NOMO-1 treated with DMSO at 0.1 percent for 48 hours (cell line): Measurements from ENCODE around the gene SLC50A1.
"Not testable (repeated sequence)": the region's sequence is repeated elsewhere in the genome, so short reads cannot be mapped to it uniquely, and the experiment has no call there.

ENCODE experiments used
- DNase-seq: peaks from one replicate; lab custom pipeline; 2025; ENCODE audit not compliant: unreplicated experiment; lab: John Stamatoyannopoulos, UW

The SLC50A1 gene

DNA sequence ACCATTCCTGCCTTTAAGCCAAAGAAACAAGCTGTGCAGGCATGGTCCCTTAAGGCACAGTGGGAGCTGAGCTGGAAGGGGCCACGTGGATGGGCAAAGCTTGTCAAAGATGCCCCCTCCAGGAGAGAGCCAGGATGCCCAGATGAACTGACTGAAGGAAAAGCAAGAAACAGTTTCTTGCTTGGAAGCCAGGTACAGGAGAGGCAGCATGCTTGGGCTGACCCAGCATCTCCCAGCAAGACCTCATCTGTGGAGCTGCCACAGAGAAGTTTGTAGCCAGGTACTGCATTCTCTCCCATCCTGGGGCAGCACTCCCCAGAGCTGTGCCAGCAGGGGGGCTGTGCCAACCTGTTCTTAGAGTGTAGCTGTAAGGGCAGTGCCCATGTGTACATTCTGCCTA lies 1.3 kb upstream of the SLC50A1 start:
- no peak for DNase-seq

DNA sequence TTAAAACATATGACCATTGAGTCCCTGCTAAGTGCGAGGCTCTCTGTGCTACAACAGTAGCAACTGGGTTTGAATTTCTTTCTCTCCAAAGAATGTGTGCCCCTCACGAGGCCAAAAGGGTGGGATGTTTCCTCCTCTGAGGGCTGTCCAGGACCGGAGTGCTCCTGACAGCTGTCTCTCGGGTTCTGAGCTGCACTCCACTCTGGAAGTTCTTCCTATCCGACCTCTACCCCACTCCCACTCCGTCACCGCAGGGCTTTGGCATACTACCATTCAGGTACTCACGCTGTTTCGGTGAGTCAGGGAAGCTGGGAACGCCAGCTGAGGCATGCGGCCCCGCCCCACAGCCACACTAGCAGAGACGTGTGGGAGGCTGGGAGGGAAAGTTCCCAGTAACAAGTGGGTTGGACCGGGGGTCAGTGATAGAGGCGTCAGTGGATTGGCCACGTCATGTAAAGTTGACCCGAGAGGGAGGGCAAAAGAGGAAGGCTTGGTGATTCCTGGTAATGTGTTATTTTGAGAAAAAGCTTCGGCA lies 705 bp upstream of the SLC50A1 start:
- peak; percentile 61 for DNase-seq

DNA sequence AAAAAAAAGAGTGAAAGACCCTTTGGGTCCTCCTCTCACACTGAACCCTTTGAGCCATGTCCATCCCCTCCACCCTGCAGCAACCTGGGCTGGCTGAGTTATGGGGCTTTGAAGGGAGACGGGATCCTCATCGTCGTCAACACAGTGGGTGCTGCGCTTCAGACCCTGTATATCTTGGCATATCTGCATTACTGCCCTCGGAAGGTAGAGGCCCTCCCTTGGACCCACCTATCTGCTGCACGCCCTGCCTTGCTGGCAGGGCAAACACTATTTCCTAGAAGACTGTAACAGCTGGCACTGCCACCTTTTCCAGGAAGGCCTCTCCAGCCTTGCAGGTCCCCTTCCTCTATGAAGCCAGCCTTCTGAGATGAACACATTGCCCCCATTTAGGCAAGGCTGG lies 1.1 kb downstream of the SLC50A1 start:
- no peak for DNase-seq

DNA sequence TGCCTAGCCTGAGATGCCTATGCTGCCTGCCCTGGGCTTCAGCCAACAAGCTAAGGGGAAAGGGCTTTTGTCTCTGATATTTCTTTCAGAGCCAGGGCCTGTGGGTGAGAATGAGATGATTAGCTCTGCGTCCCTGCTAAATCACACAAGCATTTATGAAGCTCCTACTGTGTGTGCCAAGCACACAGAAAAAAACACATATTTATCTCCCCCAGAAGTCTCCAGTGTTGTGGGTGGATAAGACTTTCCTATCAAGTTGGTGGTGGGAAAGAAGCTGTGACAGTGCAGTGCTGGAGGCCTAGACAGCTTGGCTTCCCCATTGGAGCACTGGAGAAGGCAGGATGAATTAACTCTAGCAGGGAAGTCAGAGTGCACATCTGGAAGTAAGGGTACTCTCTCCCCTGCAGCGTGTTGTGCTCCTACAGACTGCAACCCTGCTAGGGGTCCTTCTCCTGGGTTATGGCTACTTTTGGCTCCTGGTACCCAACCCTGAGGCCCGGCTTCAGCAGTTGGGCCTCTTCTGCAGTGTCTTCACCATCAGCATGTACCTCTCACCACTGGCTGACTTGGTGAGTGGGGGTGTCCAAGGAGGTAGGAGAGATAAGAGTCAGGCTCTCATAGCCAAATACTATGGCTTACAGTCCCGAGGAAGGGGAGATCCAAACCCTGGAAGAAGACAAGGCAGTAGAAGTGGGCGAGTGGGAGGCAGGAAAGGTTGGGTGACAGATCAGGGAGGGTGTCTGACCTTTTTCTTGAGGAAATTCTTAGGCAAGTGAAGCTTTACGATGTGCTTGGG lies 1.7 kb downstream of the SLC50A1 start:
- no peak for DNase-seq

DNA sequence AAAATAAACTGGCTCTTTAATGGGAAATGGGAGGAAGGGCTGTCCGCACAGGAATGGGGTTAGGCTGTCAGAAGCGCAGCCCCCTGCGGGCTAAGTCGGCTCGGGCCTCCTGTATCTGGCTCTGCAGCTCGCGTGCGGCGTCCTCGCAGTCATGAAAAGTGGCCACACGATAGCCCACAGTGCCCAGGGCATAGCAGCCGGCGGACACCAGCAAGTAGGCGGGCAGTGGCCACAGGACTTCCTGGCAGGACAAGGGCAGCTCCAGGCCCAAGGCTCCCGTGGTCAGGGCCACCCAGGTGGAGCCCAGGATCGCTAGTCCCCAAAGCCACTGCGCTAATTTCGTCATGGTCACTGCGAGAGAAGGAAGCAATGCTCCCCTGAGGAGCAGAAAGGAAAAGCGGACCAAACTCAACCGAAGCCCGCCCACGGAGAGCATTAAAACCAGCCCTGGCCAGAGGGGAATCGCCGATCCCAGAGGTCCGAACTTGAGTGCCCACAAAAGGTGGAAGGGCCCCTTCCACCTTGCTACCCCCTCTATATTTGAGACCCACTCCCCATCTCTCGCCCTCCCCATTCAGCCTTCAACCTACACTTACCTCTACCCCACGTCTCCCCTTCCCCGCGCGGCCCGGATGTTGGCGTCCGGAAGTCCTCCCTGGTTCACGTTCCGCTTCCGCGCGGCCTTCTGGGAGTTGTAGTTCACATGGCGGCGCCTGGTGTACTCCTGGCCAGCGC lies 4.4 kb downstream of the SLC50A1 start, which contains the start of gene DPM3:
TSS of gene DPM3 (minus strand) at position 637 of the 735 bp plus-strand sequence. CDS start at position 346, 291 bp downstream.
- peak; percentile 77 for DNase-seq

DNA sequence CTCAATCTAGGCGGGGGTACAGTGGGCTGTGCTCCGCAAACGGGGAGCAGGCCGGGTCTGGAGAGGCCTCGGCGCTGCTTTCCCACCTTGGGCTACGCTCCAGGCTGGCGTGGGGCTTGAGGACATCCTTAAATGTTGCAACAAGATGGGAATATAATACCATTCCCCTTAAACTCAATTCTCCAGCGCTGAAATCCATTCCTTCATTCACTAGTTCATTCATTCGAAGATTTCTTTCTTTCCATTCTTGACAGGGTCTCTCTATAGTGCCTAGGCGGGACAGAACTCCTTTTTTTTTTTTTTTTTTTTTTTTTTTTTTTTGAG lies 4.9 kb downstream of the SLC50A1 start:
- no peak for DNase-seq

DNA sequence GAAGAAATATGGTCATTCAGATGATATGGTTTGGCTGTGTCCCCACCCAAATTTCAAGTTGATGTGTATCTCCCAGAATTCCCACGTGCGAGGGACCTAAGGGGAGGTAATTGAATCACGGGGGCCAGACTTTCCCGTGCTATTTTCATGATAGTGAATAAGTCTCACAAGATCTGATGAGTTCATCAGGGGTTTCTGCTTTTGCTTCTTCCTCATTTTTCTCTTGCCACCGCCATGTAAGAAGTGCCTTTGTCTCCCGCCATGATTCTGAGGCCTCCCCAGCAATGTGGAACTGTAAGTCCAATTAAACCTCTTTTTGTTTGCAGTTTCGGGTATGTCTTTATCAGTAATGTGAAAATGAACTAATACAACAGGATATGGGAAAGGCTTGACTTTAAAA lies 6.1 kb downstream of the SLC50A1 start:
- DNase-seq, result no peak

DNA sequence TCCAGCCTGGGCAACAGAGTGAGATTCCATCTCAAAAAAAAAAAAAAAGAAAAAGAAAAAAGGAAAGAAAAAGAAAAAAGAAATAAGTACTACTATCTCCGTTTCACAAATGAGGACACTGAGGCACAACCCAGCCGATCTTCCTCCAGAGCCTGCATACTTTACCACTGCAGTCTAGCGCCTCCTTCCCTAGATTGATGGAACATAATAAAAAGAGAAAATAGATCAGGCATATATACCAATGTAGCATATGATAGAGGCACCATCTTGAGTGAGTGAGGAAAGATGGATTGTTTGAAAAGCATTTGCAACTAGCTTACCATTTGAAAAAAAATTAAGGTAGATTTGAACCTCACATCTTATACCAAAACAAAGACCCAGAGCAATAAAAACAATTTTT lies 9.8 kb downstream of the SLC50A1 start:
- no peak for DNase-seq

DNA sequence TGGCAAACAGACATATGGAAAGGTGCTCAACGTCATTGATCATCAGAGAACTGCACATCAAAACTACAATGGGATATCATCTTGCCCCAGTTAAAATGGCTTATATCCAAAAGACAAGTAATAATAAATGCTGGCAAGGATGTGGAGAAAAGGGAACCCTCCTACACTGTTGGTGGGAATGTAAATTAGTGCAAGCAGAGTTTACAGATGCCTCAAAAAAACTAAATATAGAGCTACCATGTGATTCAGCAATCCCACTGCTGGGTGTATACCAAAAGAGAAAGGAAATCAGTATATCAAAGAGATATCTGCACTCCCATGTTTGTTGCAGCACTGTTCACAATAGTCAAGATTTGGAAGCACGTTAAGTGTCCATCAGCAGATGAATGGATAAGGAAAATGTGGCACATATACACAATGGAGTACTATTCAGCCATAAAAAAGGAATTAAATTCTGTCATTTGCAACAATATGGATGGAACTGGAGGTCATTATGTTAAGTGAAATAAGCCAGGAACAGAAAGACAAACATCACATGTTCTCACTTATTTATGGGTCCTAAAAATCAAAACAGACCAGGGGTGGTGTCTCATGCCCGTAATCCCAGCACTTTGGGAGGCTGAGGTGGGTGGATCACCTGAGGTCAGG lies 20.5 kb downstream of the SLC50A1 start:
- not testable (repeated sequence) for DNase-seq

DNA sequence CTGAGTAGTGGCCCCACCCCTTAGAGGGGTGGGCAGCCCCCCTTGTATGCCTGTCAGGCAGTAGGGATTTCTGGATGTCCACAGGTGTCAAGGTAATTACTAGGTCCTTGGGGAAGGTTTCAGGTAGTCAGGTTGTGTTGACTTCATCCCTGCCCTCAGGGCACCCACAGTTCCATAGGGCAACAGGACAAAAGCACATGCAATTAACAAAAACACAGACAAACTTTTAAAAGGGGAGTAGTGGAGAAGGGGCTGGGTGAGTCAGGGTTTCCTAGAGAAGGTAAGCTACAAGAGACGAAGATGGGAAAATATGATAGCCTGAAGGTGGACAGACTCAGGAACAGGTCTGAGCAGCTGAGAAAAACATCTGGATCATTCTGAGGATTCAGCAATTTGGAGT lies 23.3 kb downstream of the SLC50A1 start:
- no peak for DNase-seq

DNA sequence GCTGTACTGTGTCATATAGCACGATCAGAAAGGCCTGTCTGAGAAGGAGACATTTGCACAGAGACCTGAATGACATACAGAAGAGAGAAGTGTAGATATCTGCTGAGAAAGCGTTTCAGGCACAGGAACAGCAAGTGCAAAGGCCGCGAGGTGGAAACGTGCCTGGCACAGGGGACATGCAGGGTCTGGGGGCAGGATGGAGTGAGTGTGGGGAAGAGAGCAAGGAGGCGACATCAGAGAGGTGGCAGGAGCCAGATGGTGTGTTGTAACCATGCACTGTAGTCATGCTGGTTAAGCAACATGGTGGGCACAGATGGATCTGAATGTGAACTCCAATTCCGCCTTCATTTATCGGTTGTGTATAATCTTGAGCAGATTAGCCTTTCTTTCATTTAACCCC lies 24.5 kb downstream of the SLC50A1 start:
- no peak for DNase-seq

DNA sequence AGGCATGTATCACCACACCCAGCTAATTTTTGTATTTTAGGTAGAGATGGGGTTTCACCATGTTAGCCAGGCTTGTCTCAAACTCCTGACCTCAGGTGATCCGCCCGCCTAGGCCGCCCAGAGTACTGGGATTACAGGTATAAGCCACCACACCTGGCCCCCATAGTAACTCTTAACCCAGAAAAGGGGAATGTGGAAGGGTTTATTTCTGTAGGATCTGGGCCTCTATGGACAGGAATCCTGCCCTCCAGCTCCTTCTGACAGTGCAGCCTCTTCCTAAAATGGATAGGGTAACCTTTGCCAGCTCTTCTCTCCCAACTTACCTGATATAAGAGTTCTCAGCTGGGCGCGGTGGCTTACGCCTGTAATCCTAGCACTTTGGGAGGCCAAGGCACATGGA lies 27.0 kb downstream of the SLC50A1 start:
- not testable (repeated sequence) for DNase-seq

DNA sequence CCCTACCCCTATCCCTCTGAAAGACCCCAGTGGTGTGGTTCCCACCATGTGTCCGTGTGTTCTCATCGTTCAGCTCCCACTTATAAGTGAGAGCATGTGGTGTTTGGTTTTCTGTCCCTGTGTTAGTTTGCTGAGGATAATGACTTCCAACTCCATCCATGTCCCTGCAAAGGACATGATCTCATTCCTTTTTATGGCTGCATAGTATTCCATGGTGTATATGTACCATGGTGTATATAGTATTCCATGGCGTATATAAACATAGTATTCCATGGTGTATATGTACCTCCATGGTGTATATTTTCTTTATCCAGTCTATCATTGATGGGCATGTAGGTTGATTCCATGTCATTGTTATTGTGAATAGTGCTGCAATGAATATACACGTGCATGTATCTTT lies 28.1 kb downstream of the SLC50A1 start:
- DNase-seq, result not testable (repeated sequence)

DNA sequence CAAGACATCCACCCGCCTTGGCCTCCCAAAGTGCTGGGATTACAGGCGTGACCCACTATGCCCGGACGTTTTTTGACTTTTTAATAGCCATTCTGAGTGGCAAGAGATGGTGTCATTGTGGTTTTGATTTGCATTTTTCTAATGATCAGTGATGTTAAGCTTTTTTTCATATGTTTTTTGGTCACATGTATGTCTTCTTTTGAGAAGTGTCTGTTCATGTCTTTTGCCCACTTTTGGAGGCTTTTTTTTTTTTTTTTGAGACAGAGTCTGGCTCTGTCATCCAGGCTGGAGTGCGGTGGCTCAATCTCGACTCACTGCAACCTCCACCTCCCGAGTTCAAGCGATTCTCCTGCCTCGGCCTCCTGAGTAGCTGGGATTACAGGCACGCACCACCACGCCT lies 29.0 kb downstream of the SLC50A1 start:
- DNase-seq, result not testable (repeated sequence)

DNA sequence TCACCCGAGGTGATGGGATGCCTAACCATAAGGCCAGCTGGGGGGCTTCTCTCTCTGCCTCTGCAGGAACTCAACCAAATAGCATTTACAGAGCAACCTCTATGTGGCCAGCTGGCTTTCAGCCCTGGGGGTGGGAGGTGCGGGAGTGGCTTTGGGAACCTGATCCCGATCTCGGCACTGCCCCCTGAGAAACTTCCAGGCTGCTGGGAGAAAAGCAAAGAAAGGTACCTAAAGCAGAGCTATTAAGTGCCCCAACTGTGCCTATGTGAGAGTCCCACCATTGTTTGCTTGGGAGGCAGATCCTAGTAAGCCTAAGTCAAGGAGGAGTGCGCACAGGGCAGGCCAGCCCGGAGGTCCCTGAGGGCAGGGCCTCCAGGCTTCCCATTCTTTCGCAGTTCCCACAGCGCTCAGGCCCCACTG lies 30.4 kb downstream of the SLC50A1 start:
- DNase-seq, result no peak

DNA sequence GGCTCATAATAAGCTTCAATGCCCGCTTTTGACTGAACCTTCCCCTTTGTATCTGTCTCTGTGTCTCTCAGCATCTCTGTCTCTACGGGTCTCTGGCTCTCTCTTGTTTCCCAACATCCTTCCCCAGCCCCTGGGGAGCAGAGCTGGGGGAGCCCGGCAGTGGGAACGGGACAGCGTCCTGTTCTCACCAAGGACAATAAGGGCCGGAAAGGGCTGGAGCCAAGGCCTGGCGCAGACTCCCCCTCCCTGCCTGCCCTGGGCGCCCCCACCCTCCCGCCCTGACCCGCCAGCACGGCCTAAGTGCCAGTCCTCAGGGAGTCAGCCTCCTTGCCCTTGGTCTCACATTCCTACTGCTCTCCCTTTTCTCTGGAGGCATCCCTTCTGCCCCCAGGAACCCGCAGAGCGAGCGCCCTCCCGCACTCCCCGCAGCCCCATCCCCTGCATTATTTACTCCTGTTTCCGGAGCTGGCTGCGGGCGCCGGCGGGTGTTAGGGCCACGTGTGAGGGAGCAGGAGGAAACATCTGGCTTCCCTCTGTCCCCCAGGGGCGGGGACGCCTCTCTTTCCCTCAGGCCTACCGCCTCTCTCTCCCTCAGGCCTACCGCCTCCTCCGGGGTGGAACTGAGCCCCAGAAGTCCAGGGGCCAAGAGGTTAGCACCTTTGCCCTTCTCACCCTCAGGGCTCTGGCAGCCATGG lies 31.0 kb downstream of the SLC50A1 start:
- DNase-seq, result no peak

DNA sequence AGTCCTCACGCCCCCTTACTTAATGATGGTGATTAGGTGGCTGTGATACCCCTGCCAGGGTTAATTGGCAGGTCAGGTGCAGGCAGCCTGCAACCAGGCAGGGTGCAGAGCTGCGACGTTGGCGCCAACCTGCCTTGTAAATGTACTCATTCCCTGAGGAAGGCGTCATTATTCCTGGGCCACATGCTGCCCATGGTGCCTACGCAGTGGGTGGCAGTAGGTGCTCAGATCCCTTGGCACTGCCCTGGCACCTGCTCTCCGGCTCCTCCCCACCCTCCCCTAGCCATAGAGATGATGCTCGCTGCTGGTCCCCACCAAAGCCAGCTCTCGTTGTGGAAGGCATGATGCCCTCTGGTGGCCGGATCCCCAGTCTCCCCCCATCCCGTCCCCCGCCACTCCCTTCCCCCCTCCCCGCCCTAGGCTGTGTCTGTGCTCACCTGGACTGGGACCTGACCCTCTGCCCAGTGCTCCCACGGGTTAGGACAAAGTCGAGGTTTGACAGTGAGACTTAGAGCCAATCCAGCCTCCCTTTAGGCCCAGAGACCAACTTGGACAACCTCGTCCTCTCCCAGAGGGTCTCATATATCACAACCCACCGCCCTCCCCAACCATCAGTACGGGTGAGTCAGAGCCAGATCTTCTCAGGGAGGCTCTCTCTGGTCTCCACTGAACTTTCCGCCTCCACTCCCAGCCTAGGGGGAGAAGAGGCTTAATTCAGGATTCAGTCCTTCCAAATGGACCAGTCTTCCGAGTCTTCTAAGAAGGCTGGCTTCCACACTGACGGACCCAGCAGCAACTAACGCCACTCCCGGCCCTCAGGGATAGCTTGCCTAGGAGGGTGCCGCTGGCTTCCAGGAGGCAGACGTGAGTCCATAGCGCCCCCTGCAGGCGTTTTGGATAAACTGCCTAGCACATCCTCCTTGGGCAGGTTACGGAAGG lies 31.8 kb downstream of the SLC50A1 start:
- DNase-seq, result peak; percentile 68

DNA sequence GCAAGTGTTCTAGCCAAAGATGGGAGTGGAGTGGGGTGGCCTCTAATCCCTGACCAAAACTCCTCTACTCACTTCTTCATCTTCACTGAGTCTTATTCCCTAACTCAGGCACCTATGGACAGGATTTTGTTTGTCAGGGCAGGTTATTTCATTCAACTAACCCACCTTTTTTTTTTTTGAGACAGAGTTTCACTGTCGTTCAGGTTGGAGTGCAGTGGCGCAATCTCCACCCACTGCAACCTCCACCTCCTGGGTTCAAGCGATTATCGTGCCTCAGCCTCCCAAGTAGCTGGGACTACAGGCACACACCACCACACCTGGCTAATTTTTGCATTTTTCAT lies 32.4 kb downstream of the SLC50A1 start:
- DNase-seq, result not testable (repeated sequence)

DNA sequence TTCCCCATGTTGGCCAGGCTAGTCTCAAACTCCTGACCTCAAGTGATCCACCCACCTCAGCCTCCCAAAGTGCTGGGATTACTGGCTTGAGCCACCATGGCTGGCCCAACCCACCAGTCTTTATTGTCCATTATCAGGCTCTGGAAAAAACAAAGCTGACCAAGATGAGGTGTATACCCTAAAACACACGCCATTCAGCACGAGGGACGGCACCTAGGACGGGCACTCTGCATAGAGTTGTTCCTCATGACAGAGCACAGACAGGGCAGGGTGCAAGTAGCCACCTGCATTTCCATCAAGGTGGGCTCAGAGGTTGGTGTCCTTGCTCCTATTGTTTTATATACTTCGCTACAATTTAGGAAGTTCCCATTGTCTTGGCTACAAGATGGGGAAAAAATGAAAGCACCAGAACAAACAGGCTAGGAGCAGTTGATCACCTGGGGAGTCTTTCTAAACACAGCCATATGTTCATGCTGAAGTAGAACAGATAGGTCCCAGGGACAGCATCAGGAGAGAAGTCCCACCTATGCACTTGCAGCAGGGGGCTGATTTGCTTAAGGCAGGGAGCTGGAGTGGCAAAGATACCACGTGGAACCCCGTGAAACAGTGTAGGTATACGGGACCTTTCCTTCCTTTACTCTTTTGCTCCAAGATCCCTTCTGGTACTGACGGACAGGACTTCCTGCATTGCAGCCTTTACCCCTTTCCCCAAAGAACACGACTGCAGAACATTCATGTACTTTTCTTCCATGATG lies 33.0 kb downstream of the SLC50A1 start:
- no peak for DNase-seq
